Activated CD4-positive, alpha-beta T cell treated with anti-CD3 and anti-CD28 coated beads for 36 hours (primary cell): ENCODE results near the gene ANO1. TPM values are rescaled to one million over a fixed set of nuclear protein-coding genes. Genes with fewer than 3 reads are reported as not detected.
A peak's percentile ranks its signal among the peaks of the same experiment; 100 is the strongest.

Experiments used
- ATAC-seq: fragments of 200-7000 bp; cut with Tn5 transposase; one replicate; pipeline ENCODE4 v1.10.0; 2021; ENCODE audit warnings: mild to moderate bottlenecking, moderate library complexity
- CTCF ChIA-PET: fragments of 350-600 bp; sonication (Branson Sonifier 250); formaldehyde crosslinking; loops from one replicate; lab custom pipeline; 2021; ENCODE audit warnings: antibody characterized with exemption; lab: Charles Lee
- POLR2A ChIA-PET: fragments of 350-600 bp; sonication (Branson Sonifier 250); formaldehyde crosslinking; loops from one replicate; lab custom pipeline; 2021; ENCODE audit warnings: antibody characterized with exemption, inconsistent platforms; lab: Charles Lee
- DNase-seq: peaks from one replicate; pipeline ENCODE4 v3.0.0-alpha.2; 2020
- H3K27ac Mint-ChIP-seq: one replicate; pipeline ENCODE4 v1.8.0; 2021; ENCODE audit warnings: mixed read lengths
- H3K27me3 Mint-ChIP-seq: one replicate; pipeline ENCODE4 v1.8.0; 2021; ENCODE audit warnings: mixed read lengths
- H3K36me3 Mint-ChIP-seq: one replicate; pipeline ENCODE4 v1.8.0; 2021; ENCODE audit warnings: low read depth, mixed read lengths
- H3K4me1 Mint-ChIP-seq: one replicate; pipeline ENCODE4 v1.8.0; 2021; ENCODE audit warnings: mixed read lengths
- H3K4me3 Mint-ChIP-seq: one replicate; pipeline ENCODE4 v1.8.0; 2021; ENCODE audit warnings: mild to moderate bottlenecking, moderate library complexity, mixed read lengths
- H3K9me3 Mint-ChIP-seq: one replicate; pipeline ENCODE4 v1.8.0; 2021; ENCODE audit warnings: low read depth, mixed read lengths
- intact Hi-C, 2 experiments: fragments of 100-400 bp; cut with DNase I in 1 of 2; cut with micrococcal nuclease in 1 of 2; formaldehyde crosslinking; loops; one replicate each; pipeline versions ENCODE4 v1.14.2 to v1.15.1; 2022 to 2024; cut with DNase I, micrococcal nuclease
- total RNA-seq, 2 experiments: library from RNA; stranded (reverse); gene quantifications; one replicate each; pipeline ENCODE4 v1.2.3, GENCODE V29; 2021

Gene ANO1
- total RNA-seq, 2 experiments from 2014 or later = not detected

- Mint-ChIP-seq H3K27ac (no peak overlapping the region), H3K27me3 (peaks cover under 1% of the 10 kb centered on the region), H3K4me1 (no peaks in the 10 kb centered on the region), H3K36me3 (no peaks in the 10 kb centered on the region), H3K4me3 (no peak overlapping the region), H3K9me3 (no peaks in the 10 kb centered on the region)
- no peak for DNase-seq
- ChIA-PET CTCF (no interaction called here), POLR2A (no interaction called here)
- intact Hi-C loops = no loop called here
- no peak for ATAC-seq
These were observed 75.1 kb downstream of the ANO1 start for GRCh38 chr11:70153133-70153727.

- no peaks in the 10 kb centered on the region for H3K9me3 Mint-ChIP-seq
These were observed 77.3 kb downstream of the ANO1 start for GRCh38 chr11:70155386-70155785.

GRCh38 chr11:70156291-70157037, 78.3 kb downstream of the ANO1 start:
- DNase-seq (no peak), ATAC-seq (no peak)
- ChIA-PET POLR2A (interaction anchor here (0.6 kb wide), 1 partner anchor 378 kb away, joined by 5 read pairs; no protein-coding TSS in a partner anchor), CTCF (interaction anchor here (0.6 to 1.1 kb wide), 2 partner anchors 17 to 218 kb away, joined by 3 read pairs; no protein-coding TSS in a partner anchor)
- H3K4me3 Mint-ChIP-seq = no peak overlapping the region
- H3K36me3 Mint-ChIP-seq = no peaks in the 10 kb centered on the region
- H3K27me3 Mint-ChIP-seq = no peaks in the 10 kb centered on the region
- no peaks in the 10 kb centered on the region for H3K9me3 Mint-ChIP-seq
- no peaks in the 10 kb centered on the region for H3K4me1 Mint-ChIP-seq
- intact Hi-C loops = no loop called here
- H3K27ac Mint-ChIP-seq = no peak overlapping the region

More at GRCh38 chr11:70155386-70155785, 77.3 kb downstream of the ANO1 start:
- H3K27me3 Mint-ChIP-seq = no peaks in the 10 kb centered on the region
- no peaks in the 10 kb centered on the region for H3K4me1 Mint-ChIP-seq
- CTCF ChIA-PET = no interaction called here
- intact Hi-C loops = no loop called here
- POLR2A ChIA-PET = no interaction called here
- DNase-seq (no peak), ATAC-seq (no peak)
- H3K4me3 Mint-ChIP-seq = no peak overlapping the region
- H3K27ac Mint-ChIP-seq = no peak overlapping the region
- H3K36me3 Mint-ChIP-seq = no peaks in the 10 kb centered on the region

GRCh38 chr11:70158201-70158600, 80.1 kb downstream of the ANO1 start:
- Mint-ChIP-seq H3K27me3 (no peaks in the 10 kb centered on the region), H3K36me3 (no peaks in the 10 kb centered on the region), H3K4me3 (no peak overlapping the region), H3K4me1 (no peaks in the 10 kb centered on the region), H3K27ac (no peak overlapping the region), H3K9me3 (no peaks in the 10 kb centered on the region)
- intact Hi-C loops = no loop called here
- peak; percentile 11 for DNase-seq
- ChIA-PET POLR2A (no interaction called here), CTCF (interaction anchor here (0.9 kb wide), 1 partner anchor 242 kb away, joined by 3 read pairs; no protein-coding TSS in a partner anchor)
- no peak for ATAC-seq

- Mint-ChIP-seq H3K9me3 (no peaks in the 10 kb centered on the region), H3K4me3 (no peak overlapping the region), H3K27ac (no peak overlapping the region), H3K27me3 (no peaks in the 10 kb centered on the region), H3K4me1 (no peaks in the 10 kb centered on the region), H3K36me3 (no peaks in the 10 kb centered on the region)
- ChIA-PET CTCF (no interaction called here), POLR2A (no interaction called here)
- ATAC-seq = no peak
- intact Hi-C loops = no loop called here
- no peak for DNase-seq
These were observed 80.8 kb downstream of the ANO1 start for GRCh38 chr11:70158757-70159389.

- ATAC-seq = no peak
- Mint-ChIP-seq H3K4me3 (no peak overlapping the region), H3K27me3 (no peaks in the 10 kb centered on the region), H3K27ac (no peak overlapping the region), H3K36me3 (no peaks in the 10 kb centered on the region), H3K4me1 (no peaks in the 10 kb centered on the region), H3K9me3 (no peaks in the 10 kb centered on the region)
- DNase-seq = no peak
- CTCF ChIA-PET = no interaction called here
- POLR2A ChIA-PET = no interaction called here
- intact Hi-C loops = no loop called here
These were observed 81.8 kb downstream of the ANO1 start for GRCh38 chr11:70159627-70160570.

- H3K4me3 Mint-ChIP-seq = no peak overlapping the region
- POLR2A ChIA-PET = no interaction called here
These were observed 83.0 kb downstream of the ANO1 start for GRCh38 chr11:70161043-70161625.

GRCh38 chr11:70164705-70165104, 86.6 kb downstream of the ANO1 start:
- peaks cover 2% of the 10 kb centered on the region for H3K27me3 Mint-ChIP-seq
- intact Hi-C loops = no loop called here
- POLR2A ChIA-PET = no interaction called here
- DNase-seq = no peak
- CTCF ChIA-PET = no interaction called here
- no peaks in the 10 kb centered on the region for H3K4me1 Mint-ChIP-seq
- no peak overlapping the region for H3K27ac Mint-ChIP-seq
- no peak for ATAC-seq
- no peaks in the 10 kb centered on the region for H3K36me3 Mint-ChIP-seq
- no peaks in the 10 kb centered on the region for H3K9me3 Mint-ChIP-seq
- no peak overlapping the region for H3K4me3 Mint-ChIP-seq

More at GRCh38 chr11:70161043-70161625, 83.0 kb downstream of the ANO1 start:
- Mint-ChIP-seq H3K36me3 (no peaks in the 10 kb centered on the region), H3K9me3 (no peaks in the 10 kb centered on the region), H3K4me1 (no peaks in the 10 kb centered on the region), H3K27me3 (no peaks in the 10 kb centered on the region), H3K27ac (no peak overlapping the region)
- intact Hi-C loops = no loop called here
- CTCF ChIA-PET = interaction anchor here (0.5 kb wide), 1 partner anchor 20 kb away, joined by 3 read pairs; no protein-coding TSS in a partner anchor
- no peak for DNase-seq
- no peak for ATAC-seq

- ATAC-seq (no peak), DNase-seq (no peak)
- intact Hi-C loops = no loop called here
- Mint-ChIP-seq H3K4me3 (no peak overlapping the region), H3K9me3 (no peaks in the 10 kb centered on the region), H3K4me1 (no peaks in the 10 kb centered on the region), H3K36me3 (no peaks in the 10 kb centered on the region), H3K27ac (no peak overlapping the region), H3K27me3 (peaks cover 2% of the 10 kb centered on the region)
- CTCF ChIA-PET = no interaction called here
- POLR2A ChIA-PET = no interaction called here
These were observed 89.0 kb downstream of the ANO1 start for GRCh38 chr11:70167120-70167519.

GRCh38 chr11:70167723-70168404, 89.7 kb downstream of the ANO1 start:
- H3K4me1 Mint-ChIP-seq = no peaks in the 10 kb centered on the region
- DNase-seq (no peak), ATAC-seq (no peak)
- H3K36me3 Mint-ChIP-seq = no peaks in the 10 kb centered on the region
- no peak overlapping the region for H3K27ac Mint-ChIP-seq
- peaks cover 2% of the 10 kb centered on the region for H3K27me3 Mint-ChIP-seq
- POLR2A ChIA-PET = no interaction called here
- no peak overlapping the region for H3K4me3 Mint-ChIP-seq
- no peaks in the 10 kb centered on the region for H3K9me3 Mint-ChIP-seq
- intact Hi-C loops = no loop called here
- CTCF ChIA-PET = no interaction called here
